Calu3 (cell line): Measurements from ENCODE around the gene DST. TPM values are rescaled to one million over a fixed set of nuclear protein-coding genes. Genes with fewer than 3 reads are reported as not detected.
"Not testable (repeated sequence)": the region's sequence is repeated elsewhere in the genome, so short reads cannot be mapped to it uniquely, and the experiment has no call there.

Source experiments
- BruUV-seq: library from RNA; stranded (reverse); fragments of 400-500 nt; replicated peaks from 2 replicates; lab custom pipeline; 2021; lab: Mats Ljungman, UMichigan
- CTCF ChIA-PET: fragments of 300-600 bp; sonication (Branson Sonifier 250); formaldehyde crosslinking; loops from one replicate; lab custom pipeline; 2022; ENCODE audit warnings: antibody characterized with exemption; lab: Charles Lee
- DNase-seq: peaks from one replicate; pipeline ENCODE4 v3.0.0; 2022
- H3K27ac Mint-ChIP-seq: one replicate; pipeline ENCODE4 v1.8.0; 2022; ENCODE audit warnings: mixed read lengths; ENCODE audit not compliant: unreplicated experiment
- H3K27me3 Mint-ChIP-seq: one replicate; pipeline ENCODE4 v1.8.0; 2022; ENCODE audit warnings: mixed read lengths; ENCODE audit not compliant: unreplicated experiment
- H3K36me3 Mint-ChIP-seq: one replicate; pipeline ENCODE4 v1.8.0; 2022; ENCODE audit warnings: mild to moderate bottlenecking, moderate library complexity, mixed read lengths; ENCODE audit not compliant: insufficient read depth, unreplicated experiment
- H3K4me1 Mint-ChIP-seq: one replicate; pipeline ENCODE4 v1.8.0; 2022; ENCODE audit warnings: mild to moderate bottlenecking, low read depth, mixed read lengths; ENCODE audit not compliant: unreplicated experiment
- H3K4me3 Mint-ChIP-seq: one replicate; pipeline ENCODE4 v1.8.0; 2022; ENCODE audit warnings: mild to moderate bottlenecking, low read depth, moderate library complexity, mixed read lengths; ENCODE audit not compliant: unreplicated experiment
- H3K9me3 Mint-ChIP-seq: one replicate; pipeline ENCODE4 v1.8.0; 2022; ENCODE audit warnings: low read depth, mixed read lengths; ENCODE audit not compliant: unreplicated experiment
- CTCF ChIP-seq: fragments of 200-600 bp; IDR thresholded peaks from one replicate; pipeline ENCODE4 v1.8.0; 2022; ENCODE audit warnings: antibody characterized with exemption; ENCODE audit not compliant: unreplicated experiment
- intact Hi-C: fragments of 100-400 bp; cut with micrococcal nuclease; formaldehyde crosslinking; loops from one replicate; pipeline ENCODE4 v1.10.0; 2022; ENCODE audit not compliant: unreplicated experiment
- total RNA-seq: library from RNA; stranded (reverse); gene quantifications from 2 replicates; pipeline ENCODE4 v1.2.3, GENCODE V29; 2022

DST gene
- total RNA-seq, 1 experiment from 2014 or later = 212 TPM

GRCh38 chr6:56501993-56502392 is 140.7 kb downstream of the DST start:
- Mint-ChIP-seq H3K4me1 (no peaks in the 10 kb centered on the region), H3K36me3 (peaks cover 19% of the 10 kb centered on the region), H3K9me3 (no peaks in the 10 kb centered on the region), H3K27ac (no peak overlapping the region), H3K4me3 (no peak overlapping the region), H3K27me3 (no peaks in the 10 kb centered on the region)
- DNase-seq = no peak
- TF ChIP-seq CTCF = no peak
- CTCF ChIA-PET = no interaction called here
- intact Hi-C loops = no loop called here
- no TSS peak for BruUV-seq

DNA sequence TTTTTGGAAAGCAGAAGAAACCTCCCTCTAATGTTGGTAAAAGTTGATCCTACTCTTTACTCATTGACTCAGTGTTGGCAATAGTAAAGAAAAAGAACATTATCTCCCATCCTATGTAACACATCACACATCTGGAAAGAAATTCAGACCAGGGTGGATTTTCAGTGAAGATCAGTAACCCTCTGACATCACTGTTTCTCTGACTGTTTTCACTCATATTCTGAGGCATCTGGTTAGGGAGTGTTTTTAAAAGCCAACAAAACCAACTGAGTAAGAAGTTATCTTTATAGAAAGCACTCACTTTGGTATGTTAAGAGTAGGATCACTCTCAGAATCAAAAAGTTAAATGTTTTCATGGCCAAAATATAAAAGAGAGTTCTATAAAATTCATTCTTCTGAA is 143.6 kb downstream of the DST start:
- Mint-ChIP-seq H3K4me3 (no peak overlapping the region), H3K9me3 (no peaks in the 10 kb centered on the region), H3K27ac (no peak overlapping the region), H3K27me3 (no peaks in the 10 kb centered on the region), H3K4me1 (no peaks in the 10 kb centered on the region), H3K36me3 (peaks cover 8% of the 10 kb centered on the region)
- DNase-seq = no peak
- CTCF ChIA-PET = no interaction called here
- intact Hi-C loops = no loop called here
- TF ChIP-seq CTCF = no peak
- no TSS peak for BruUV-seq

- no peaks in the 10 kb centered on the region for H3K27me3 Mint-ChIP-seq
- H3K9me3 Mint-ChIP-seq = no peaks in the 10 kb centered on the region
- no peaks in the 10 kb centered on the region for H3K4me1 Mint-ChIP-seq
- TF ChIP-seq CTCF = no peak
- intact Hi-C loops = no loop called here
- DNase-seq = no peak
- H3K27ac Mint-ChIP-seq = no peak overlapping the region
- H3K36me3 Mint-ChIP-seq = peaks cover 15% of the 10 kb centered on the region
- CTCF ChIA-PET = no interaction called here
- H3K4me3 Mint-ChIP-seq = no peak overlapping the region
- no TSS peak for BruUV-seq
These were observed 145.0 kb downstream of the DST start for GRCh38 chr6:56497691-56498090.

GRCh38 chr6:56497240-56497639 is 145.4 kb downstream of the DST start:
- no peak for TF ChIP-seq CTCF
- no peak for DNase-seq
- no peaks in the 10 kb centered on the region for H3K4me1 Mint-ChIP-seq
- H3K9me3 Mint-ChIP-seq = no peaks in the 10 kb centered on the region
- intact Hi-C loops = no loop called here
- CTCF ChIA-PET = no interaction called here
- no peak overlapping the region for H3K4me3 Mint-ChIP-seq
- H3K27ac Mint-ChIP-seq = no peak overlapping the region
- H3K36me3 Mint-ChIP-seq = peaks cover 19% of the 10 kb centered on the region
- BruUV-seq = no TSS peak
- H3K27me3 Mint-ChIP-seq = no peaks in the 10 kb centered on the region

DNA sequence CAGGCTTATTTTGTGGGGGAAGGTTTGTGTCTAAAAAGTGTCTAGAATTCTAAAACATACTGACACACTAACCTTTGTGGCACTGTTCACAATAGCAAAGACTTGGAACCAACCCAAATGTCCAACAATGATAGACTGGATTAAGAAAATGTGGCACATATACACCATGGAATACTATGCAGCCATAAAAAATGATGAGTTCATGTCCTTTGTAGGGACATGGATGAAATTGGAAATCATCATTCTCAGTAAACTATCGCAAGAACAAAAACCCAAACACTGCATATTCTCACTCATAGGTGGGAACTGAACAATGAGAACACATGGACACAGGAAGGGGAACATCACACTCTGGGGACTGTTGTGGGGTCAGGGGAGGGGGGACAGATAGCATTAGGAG is 146.0 kb downstream of the DST start:
- H3K4me3 Mint-ChIP-seq, H3K4me1 Mint-ChIP-seq, H3K27me3 Mint-ChIP-seq, BruUV-seq, H3K9me3 Mint-ChIP-seq, H3K27ac Mint-ChIP-seq, intact Hi-C loops, DNase-seq, CTCF ChIA-PET: not testable (repeated sequence)
- H3K36me3 Mint-ChIP-seq = peaks cover 23% of the 10 kb centered on the region
